ENCODE measurements around the gene TAF1B.
"Not testable (repeated sequence)": the region's sequence is repeated elsewhere in the genome, so short reads cannot be mapped to it uniquely, and the experiment has no call there.

Gene TAF1B

DNA sequence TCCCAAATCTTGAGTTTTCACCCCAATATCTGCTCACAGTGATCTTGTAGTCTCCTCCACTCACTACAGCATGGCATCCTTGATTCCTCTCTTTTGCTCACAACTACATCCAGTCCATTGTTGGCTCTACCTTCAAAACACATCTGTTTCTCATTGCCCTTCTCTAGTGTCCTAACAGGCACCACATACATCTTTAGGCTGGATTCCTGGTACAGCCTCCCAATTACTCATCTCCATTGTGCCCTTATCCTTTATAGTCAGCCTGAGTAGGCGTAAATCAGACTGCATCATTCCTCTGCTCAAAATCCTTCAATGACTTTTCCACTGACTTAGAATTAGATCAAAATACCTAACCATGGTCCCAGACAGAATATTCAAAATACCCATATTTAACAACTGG, 10.7 kb upstream of the TAF1B start:
- DNase-seq, result no peak

DNA sequence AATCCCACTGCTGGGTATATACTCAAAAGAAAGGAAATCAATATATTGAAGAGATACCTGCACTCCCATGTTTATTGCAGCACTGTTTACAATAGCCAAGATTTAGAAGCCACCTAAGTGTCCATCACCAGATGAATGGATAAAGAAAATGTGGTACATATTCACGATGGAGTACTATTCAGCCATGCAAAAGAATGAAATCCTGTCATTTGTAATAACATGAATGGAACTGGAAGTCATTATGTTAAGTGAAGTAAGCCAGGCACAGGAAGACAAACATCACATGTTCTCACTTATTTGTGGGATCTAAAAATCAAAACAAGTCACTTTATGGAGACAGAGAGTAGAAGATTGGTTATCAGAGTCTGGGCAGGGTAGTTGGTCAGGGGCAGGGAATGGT, 8.2 kb upstream of the TAF1B start:
- DNase-seq, result not testable (repeated sequence)

DNA sequence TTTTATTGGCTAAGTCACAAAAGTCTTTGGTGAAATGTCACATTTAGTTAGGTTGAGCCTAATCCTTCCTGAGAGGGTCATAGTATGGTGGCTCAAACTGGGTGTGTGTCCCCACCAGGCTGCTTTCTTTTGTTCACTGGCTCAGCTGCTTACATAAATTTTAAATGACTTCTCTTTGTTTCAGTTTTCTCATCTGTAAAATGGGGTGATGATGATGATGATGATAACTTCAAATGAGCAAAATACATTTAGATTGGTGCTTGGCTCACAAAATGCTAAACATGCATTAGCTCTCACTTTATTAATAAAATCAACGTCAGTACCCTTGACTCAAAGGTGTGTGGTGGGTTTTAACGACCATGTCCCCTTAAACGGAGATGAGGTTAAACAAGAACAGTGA, 7.2 kb upstream of the TAF1B start:
- DNase-seq, result no peak

- no peak for DNase-seq
Observed at GRCh38 chr2:9836517-9836916, 6.8 kb upstream of the TAF1B start.

- no peak for DNase-seq
Observed at GRCh38 chr2:9837451-9837850, 5.8 kb upstream of the TAF1B start.

- DNase-seq, result no peak
Observed at GRCh38 chr2:9838391-9838790, 4.9 kb upstream of the TAF1B start.

DNA sequence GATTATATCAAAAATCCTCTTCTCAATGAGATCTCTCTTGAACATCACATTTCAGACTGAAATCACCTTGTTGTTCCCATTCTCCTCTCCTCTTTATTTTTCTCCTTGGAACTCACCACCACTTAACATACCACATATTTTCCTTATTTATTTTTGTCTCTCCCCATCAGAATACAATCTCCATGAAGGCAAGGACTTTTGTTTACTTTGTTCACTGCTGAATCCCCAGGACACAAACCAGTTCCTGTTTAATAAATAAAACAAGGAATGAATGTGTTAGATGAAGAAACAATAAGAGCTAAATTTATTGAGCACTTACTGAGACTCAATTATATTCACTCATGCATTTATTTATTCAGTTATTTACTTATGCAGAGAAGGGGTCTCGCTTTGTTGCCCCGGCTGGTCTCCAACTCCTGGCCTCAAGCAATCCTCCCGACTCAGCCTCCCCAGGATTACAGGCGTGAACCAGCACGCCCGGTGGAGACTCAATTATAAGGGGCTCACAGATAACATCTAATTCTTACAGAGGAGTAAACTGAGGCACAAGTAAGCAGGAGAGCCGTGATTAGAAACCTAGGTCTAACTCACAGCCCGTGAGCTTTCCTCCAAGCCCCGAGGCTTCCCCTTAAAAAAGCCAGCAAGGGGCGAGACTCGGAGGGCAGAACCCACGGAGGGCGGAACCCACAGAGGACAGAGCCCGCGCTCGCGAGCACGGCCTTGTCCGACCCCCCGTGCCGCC, 616 bp upstream of the TAF1B start:
- no peak for DNase-seq

- DNase-seq, result no peak
Observed at GRCh38 chr2:9844036-9844483, 786 bp downstream of the TAF1B start.

GRCh38 chr2:9844576-9844975, 1.3 kb downstream of the TAF1B start:
- DNase-seq, result no peak

DNA sequence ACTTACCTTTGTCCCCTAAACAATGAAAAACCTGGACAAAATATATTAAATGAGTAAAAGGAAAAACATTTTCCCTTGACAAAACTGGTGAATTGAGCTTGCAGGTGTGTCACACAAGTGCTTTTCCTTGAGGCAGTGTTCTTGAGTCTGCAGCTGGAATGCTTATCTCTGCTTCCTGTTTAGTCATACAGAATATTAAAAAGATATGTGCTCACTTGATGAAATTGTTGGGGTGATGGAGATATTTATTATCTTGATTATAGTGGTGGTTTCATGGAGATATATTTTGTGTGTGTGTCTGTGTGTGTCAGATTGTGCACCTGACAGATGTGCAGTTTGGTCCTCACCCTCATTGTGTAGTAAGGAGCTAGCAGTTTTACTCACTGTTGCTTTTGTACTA, 3.3 kb downstream of the TAF1B start:
- DNase-seq, result no peak

- DNase-seq, result no peak
Observed at GRCh38 chr2:9847140-9847539, 3.9 kb downstream of the TAF1B start.

- no peak for DNase-seq
Observed at GRCh38 chr2:9852881-9853280, 9.6 kb downstream of the TAF1B start.

- DNase-seq, result no peak
Observed at GRCh38 chr2:9857814-9858729, 14.8 kb downstream of the TAF1B start.

GRCh38 chr2:9858730-9859068, 15.4 kb downstream of the TAF1B start:
- DNase-seq, result no peak

DNA sequence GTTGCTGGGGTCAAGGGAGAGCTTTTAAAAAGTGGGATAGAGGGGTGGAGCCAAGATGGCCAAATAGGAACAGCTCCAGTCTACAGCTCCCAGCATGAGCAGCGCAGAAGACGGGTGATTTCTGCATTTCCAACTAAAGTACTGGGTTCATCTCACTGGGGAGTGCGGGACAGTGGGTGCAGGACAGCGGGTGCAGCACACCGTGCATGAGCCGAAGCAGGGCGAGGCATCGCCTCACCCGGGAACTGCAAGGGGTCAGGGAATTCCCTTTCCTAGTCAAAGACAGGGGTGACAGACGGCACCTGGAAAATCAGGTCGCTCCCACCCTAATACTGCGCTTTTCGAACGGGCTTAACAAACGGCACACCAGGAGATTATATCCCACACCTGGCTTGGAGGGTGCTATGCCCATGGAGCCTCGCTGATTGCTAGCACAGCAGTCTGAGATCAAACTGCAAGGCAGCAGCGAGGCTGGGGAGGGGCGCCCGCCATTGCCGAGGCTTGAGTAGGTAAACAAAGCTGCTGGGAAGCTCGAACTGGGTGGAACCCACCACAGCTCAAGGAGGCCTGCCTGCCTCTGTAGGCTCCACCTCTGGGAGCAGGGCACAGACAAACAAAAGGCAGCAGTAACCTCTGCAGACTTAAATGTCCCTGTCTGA, 17.8 kb downstream of the TAF1B start:
- DNase-seq, result not testable (repeated sequence)

DNA sequence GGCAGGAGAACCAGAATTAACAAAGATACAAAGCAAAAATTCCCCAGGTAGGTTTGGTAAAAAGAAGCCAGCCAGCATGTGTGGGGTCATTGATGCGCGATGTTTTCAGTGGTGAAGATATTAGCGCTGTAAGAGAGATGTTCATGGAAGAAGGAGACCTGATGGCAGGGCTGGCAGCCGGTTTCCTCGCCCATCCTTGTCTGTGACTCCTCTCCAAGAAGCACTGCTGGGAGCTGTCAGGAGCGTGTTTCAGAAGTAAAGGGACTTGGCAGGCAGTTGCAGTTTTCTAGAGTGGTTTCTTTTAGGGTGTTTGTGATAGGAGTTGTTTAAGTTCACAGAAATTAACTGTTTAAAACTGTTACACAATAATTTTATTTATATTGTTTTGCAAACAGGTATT, 24.6 kb downstream of the TAF1B start:
- DNase-seq, result no peak

- no peak for DNase-seq
Observed at GRCh38 chr2:9873337-9873736, 30.1 kb downstream of the TAF1B start.

DNA sequence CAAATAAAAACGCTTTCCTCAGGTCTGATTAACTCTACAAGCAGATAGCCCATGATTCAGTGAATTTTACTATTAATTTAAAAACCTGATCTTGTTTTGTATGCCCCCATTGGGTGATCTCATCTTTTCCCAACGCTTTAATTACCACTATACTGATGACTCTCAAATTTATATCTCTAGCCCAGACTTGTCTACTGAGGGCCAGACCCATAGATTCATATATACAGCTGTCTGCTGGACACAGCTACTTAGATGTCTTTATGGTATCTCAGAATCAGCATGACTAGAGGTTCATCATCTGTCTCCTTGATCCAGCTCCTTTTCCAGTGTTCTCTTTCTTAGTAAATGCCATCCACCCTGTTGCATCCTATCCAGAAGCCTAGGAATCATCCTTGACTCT, 33.8 kb downstream of the TAF1B start:
- no peak for DNase-seq

- no peak for DNase-seq
Observed at GRCh38 chr2:9877726-9878125, 34.5 kb downstream of the TAF1B start.

DNA sequence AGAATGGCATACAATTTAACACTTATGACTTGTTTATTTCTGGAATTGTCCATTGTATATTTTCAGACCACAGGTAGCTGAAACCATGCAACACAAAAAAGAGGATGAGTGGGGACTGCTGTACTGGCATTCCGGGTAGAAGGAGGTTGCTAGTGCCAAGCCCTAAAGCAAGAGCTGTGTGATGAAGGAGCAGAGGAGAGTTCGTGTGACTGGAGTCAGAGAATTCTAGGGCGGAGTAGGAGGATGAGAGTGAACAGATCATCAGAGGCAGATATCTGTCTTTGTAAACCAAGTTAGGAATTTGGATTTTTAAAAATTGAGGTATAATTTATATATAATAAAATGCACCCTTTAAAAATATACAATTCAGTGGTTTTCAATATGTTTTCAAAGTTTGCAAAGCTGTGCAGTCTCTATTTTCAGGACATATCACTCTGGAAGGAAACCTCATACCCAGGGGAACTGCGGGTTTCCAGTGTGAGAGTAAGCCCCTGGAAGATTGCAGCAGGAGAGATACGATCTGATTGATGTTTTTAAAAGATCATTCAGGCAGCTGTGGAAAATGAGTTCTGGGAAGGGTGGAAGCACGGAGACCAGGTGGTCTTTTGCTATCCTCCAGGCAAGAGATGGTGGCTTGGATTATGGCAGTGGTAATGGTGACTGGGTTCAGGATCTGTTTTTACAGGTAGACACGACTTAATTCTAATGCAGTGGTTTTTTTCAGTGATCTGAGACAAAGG, 36.4 kb downstream of the TAF1B start:
- no peak for DNase-seq

- DNase-seq, result no peak
Observed at GRCh38 chr2:9883897-9884296, 40.6 kb downstream of the TAF1B start.

GRCh38 chr2:9884436-9884835, 41.2 kb downstream of the TAF1B start:
- no peak for DNase-seq

Measured in activated CD8-positive, alpha-beta memory T cell treated with anti-CD3 and anti-CD28 coated beads, Interleukin-2, amount 50 U/mL, for 4 hours (primary cell).